MM.1S (cell line): Measurements from ENCODE around the gene TNFSF8.
A peak's percentile ranks its signal among the peaks of the same experiment; 100 is the strongest.

Experiments
- CTCF ChIP-seq: fragments of 300-600 bp; sonication (generic); IDR thresholded peaks from 2 replicates; pipeline ENCODE4 v1.5.1; 2016; ENCODE audit warnings: antibody characterized with exemption, low read length, mixed read lengths
- EZH2 ChIP-seq: fragments of 300-600 bp; sonication (generic); optimal IDR thresholded peaks from 2 replicates; pipeline ENCODE3; 2017; ENCODE audit warnings: low read depth, mild to moderate bottlenecking, antibody characterized with exemption, low read length, mixed read lengths
- EZH2phosphoT487 ChIP-seq: fragments of 300-600 bp; sonication (generic); IDR thresholded peaks from 2 replicates; pipeline ENCODE4 v1.6.1; 2018; ENCODE audit warnings: antibody characterized with exemption, low read length

GRCh38 chr9:114925039-114925438 lies 5.4 kb downstream of the TNFSF8 start:
- TF ChIP-seq CTCF, result no peak
- peak; percentile 89; the same call in 1 of the 2 replicates for TF ChIP-seq EZH2phosphoT487
- TF ChIP-seq EZH2, result no peak
